Neural progenitor cell (in vitro differentiated cells): ENCODE data around the gene MUL1.

ENCODE experiments used
- CTCF ChIP-seq: fragments of 200-600 bp; sonication (generic); IDR thresholded peaks from 2 replicates; pipeline ENCODE4 v1.5.1; 2017; ENCODE audit warnings: antibody characterized with exemption, mild to moderate bottlenecking
- EZH2 ChIP-seq: fragments of 200-600 bp; sonication (generic); IDR thresholded peaks from 2 replicates; pipeline ENCODE4 v1.6.1; 2017; ENCODE audit warnings: antibody characterized with exemption, mild to moderate bottlenecking, moderate library complexity
- EZH2phosphoT487 ChIP-seq: fragments of 200-600 bp; sonication (generic); IDR thresholded peaks from 2 replicates; pipeline ENCODE4 v1.6.1; 2017; ENCODE audit warnings: antibody characterized with exemption

DNA sequence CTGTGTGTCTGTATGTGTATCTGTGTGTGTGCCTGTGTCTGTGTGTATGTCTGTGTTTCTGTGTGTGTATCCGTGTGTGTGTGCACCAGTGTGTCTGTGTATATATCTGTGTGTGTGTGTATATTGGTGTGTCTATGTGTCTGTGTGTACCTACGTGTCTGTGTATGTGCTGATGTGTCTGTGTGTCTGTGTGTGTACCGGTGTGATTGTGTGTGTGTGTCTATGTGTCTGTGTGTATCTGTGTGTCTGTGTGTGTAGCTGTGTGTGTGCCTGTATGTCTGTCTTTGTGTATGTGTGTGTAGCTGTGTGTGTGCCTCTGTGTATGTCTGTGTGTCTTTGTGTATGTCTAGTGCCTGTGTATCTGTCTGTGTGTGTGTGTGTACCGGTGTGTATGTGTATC is 53.9 kb downstream of the MUL1 start:
- TF ChIP-seq CTCF: no peak
- no peak for TF ChIP-seq EZH2
- no peak for TF ChIP-seq EZH2phosphoT487
